ENCODE measurements around the gene CDK4.

Gene CDK4

GRCh38 chr12:57700317-57700716 lies 51.8 kb downstream of the CDK4 start:
- no peak for DNase-seq (ENCODE audit: low read depth)

GRCh38 chr12:57698414-57698813 lies 53.7 kb downstream of the CDK4 start:
- no peak for DNase-seq (ENCODE audit: low read depth)

Data from T follicular helper cell (primary cell).